Ammon's horn (tissue), 1 donor: ENCODE measurements around the gene CCDC51.

Experiments used
- DNase-seq: peaks from one replicate; pipeline ENCODE4 v3.0.0-alpha.2; 2016; ENCODE audit warnings: low spot score

Gene CCDC51

GRCh38 chr3:48419149-48419548 is 20.8 kb downstream of the CCDC51 start:
- no peak for DNase-seq

DNA sequence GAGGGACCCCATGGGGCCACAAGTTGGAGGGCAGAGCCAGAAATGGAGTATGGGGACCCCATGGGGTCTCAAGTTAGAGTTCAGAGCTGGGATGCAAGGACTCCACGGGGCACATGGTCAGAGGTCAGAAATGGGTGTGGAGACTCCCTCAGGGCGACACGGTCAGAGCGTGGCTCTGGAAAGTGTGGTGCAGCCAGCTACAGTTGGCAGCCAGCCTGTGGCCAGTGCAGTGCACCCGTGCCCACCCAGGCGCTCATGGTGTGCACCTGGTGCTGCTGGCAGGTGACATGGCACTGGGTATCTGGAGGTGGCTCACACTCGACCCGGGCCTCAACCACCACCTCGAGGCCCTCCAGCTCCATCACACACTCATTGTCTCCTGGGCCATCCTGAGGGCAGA is 21.3 kb downstream of the CCDC51 start:
- no peak for DNase-seq

DNA sequence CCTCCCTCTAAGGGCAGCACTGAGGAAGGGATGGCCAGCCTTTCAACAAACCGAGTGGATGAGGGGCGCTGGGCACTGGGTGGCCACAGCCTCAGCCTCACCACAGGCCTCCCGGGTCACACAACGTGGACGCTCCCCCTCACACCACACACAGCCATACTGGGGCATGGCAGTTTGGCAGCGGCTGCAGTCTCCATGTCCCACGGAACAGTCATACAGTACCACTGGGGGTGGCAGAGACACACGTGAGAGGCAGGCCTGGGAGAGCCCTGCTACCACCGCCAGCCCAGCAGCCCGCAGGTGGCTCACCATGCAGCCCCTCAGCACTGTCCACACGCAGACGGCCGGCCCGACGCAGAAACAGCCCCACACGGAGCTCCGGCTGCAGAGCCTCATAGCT is 21.8 kb downstream of the CCDC51 start:
- DNase-seq = no peak

- DNase-seq = no peak
Observed at GRCh38 chr3:48417529-48418108, 22.3 kb downstream of the CCDC51 start.

- DNase-seq = no peak
Observed at GRCh38 chr3:48416546-48416945, 23.4 kb downstream of the CCDC51 start.

DNA sequence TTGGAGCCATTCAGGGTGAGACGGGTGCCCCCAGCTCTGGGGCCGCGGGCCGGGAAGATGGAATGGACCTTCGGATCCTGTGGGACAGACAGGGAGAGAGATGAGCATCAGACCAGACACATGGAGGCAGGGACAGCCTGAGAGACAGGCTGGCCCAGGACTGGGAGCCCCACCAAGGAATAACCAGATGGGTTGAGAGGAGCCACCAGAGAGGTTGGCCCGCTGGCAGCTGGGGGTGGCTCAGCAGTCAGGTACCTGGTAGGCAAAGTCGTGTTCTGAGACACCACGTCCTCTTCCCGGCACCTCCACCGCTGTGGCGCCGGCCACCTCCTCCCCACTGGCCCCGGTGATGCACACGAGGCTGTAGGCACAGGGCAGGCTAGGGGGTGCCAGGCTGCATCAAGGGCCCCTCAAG is 23.8 kb downstream of the CCDC51 start:
- no peak for DNase-seq

- no peak for DNase-seq
Observed at GRCh38 chr3:48415251-48415953, 24.5 kb downstream of the CCDC51 start.

- DNase-seq = peak; percentile 56
Observed at GRCh38 chr3:48414376-48415250, 25.3 kb downstream of the CCDC51 start.

DNA sequence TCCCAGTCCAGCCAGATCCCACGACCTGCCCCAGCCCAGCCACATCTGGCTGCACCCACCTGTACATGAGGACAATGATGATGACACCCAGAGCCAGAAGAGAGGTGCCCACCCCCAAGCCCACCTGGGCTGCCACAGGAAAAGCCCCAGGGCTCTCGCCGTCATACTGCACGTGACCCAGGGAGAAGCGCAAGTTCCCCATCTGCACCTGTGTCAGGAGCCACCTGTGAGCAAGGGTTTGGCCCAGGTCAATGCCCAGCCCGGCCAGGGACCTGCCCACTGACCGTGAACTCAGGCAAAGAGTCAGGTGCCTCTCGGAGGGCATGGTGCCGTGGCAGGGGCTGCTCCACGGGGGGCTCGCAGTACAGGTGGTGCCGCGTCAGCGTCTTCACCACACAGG is 26.3 kb downstream of the CCDC51 start:
- no peak for DNase-seq

- DNase-seq = no peak
Observed at GRCh38 chr3:48413086-48413485, 26.8 kb downstream of the CCDC51 start.

DNA sequence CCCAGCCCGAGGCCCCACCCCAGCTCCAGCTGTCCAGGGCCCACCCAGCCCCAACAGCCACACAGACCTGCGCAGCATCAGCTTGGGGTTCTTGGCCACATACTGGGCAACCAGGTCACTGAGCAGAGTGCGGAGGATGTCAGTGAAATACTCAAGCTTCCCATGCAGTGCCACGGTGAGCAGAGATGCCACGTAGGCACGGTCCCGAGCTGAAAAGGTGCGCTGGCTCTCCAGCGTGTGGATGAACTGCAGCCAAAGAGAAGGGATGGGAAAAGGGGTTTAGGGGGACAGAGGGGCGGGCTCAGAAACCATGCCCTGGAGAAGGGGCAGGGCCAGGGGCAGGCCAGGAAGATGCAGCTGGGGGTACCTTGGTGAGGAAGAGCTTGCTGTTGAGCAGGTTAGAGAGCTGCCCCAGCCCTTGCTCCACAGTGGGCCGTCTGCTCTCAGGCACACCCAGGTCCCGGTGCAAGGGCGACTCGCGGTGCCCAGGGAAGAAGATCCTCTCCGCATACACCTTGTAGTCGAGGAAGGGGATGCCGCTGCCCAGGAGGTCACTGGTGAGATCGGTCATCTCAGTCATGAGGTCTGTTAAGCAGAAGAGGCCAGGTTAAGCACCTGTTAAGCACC is 27.4 kb downstream of the CCDC51 start:
- DNase-seq = no peak

DNA sequence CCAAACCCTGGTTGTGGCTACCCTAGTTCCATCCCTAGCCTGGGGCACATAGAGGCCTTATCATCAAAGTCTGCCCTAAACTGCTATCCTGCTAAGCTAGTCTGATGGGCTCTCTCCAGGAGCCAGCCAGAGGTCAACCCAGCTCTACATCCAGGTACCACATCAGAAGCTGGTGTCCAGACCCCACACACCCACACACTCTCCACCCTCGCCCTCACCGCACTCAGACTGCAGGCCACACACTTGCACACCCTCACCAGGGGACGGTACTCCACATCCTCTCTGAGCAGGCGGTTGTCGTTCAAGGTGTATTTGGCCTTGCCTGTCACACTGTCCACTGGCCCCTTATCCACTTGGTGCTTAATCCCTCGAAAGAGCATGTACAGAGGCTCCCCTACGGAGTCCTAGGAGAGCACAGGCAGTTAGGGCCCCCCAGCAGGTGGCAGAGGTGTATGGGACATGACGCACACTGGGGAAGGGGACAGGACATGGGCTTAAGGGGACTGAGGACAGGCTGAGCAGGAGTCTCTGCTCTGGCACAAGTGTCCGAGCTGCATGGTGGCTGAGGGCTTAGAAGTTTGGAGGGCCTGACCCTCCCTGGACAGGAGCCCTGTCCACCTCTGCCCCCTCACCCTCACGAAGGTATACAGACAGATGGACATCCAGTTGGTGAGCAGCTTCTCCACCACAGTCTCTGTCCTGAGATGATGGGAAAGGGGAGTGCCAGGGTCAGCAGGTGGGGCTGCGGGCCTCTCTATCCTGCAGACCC is 28.1 kb downstream of the CCDC51 start:
- DNase-seq = no peak

DNA sequence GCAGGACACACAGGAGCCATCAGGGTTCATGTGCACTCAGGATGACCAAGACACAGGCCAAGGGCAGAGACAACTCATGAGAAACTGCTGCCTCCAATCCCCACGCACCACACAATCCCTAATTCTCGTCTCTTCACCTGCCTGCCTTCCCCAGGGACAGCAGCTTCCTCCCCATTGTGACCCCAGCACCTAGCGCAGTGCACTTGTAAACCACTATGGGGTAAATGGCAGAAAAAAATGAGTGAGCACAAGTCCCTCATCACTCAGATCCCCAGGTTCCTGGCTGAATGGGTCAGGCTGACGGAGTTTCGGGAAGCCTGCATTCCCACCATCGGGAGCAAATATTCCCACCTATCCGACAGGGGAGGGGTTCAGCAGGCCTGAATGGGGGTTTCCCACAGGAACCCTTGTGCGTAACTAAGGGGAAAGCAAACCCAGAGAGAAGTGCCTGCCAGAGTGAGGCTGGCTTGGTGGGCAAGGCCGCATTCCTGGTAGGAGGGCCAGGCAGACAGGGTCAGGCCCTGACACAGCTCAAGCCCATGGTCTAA is 28.8 kb downstream of the CCDC51 start:
- DNase-seq = no peak

DNA sequence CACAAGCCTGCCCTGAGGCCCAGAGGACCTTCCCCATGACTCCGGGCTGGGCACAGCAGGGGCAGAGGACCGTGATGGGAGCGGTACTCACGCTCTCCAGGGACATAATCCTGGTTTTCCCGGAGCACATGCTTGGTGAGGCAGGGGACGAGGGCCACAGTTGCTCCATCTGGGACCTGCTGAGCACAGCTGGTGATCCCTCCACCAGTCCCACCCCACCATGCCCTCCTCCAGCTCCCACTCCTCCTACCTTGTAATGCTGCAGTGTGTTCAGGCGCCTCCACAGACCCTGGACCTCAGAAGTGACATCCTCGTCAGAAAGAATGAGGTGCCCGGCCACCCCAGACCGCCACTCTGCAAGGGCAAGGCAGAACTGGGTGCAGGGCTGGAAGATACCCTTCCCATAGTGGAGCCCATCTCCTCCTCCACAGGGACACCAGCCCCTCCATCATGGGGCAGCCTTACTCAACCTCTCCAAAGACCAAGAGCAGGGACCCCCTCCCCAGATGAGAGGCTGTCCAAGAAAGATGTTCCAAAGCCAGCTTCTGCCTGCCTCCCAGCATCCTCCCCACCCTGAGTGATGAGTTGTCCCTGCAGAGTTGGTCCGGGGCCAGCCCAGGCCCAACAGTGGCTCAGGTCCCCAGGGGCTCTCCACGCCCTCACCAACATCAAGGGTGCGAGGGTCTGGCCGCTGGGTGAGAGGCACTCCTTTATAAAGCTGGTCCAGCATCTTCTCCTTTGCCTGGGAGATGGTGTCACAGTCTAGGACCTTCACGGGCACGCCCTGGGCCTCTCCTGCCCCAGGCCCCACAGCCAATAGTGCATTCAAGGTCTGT is 29.5 kb downstream of the CCDC51 start:
- no peak for DNase-seq

DNA sequence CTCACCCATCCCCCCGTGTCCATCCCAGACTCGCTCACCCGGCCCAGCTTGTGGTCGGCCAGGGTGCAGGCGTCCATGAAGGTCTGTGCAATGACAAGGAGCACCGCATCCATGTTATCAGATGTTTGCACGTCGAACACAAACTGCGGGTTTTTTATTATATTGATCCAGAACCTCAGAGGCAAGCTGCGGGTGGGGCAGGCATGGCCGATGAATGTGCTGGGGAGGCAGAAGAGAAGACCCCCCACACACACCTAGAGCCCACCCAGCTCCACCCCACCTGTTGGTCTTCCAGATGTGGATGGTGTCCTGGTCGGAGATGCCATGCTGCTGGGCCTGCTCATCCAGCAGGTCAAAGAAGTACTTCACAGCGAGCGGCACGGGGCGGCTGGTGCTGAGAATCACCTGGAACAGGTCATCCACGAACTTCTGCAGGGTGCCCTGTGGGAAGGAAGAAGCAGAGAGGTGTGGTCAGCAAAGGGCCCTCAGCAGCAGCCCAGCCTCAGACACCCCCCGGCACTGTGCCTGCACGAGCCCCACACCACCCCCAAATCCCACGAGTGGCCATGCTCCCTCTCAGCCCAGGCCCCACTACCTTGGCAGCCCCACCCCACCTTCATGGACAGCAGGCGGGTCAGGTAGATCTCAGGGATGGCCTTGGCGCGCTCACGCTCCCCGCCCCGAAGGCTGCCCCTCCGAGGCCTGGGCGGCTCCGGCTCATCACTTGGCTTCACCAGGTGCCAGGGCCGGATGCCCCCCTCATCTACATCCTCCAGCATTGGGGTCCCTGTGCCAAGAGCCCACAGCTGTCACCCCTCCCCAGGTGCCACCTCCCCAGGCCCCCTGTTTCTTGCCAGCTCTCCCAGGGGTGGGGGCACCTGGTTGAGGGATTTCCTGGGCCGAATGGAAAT is 30.4 kb downstream of the CCDC51 start:
- DNase-seq = no peak

GRCh38 chr3:48408823-48409281 is 31.1 kb downstream of the CCDC51 start:
- DNase-seq = no peak

DNA sequence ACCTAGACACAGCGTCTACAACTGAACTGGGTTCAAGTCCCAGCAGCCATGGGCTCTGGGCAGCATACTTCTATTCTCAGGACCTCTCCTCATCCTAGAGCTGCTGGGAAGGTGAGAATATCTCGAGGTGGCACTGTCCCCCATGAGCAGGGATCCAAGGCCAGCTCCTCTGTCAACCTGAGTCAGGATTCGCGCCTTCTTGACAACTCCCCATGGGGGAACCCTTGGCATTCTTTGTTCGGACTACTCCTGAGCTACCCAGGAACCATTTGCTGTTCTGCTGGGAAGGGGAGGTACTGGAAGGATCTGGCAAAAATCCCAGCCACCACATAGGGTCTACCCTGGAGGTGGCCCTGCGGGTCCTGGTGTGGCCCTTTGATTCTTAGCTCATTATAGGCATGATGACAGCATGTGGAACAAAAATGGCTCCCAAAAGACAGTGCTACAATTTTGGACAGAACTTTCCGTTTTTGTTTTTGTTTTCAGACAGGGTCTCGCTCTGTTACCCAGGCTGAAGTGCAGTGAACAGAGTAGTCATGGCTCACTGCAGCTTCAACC is 32.3 kb downstream of the CCDC51 start:
- no peak for DNase-seq

DNA sequence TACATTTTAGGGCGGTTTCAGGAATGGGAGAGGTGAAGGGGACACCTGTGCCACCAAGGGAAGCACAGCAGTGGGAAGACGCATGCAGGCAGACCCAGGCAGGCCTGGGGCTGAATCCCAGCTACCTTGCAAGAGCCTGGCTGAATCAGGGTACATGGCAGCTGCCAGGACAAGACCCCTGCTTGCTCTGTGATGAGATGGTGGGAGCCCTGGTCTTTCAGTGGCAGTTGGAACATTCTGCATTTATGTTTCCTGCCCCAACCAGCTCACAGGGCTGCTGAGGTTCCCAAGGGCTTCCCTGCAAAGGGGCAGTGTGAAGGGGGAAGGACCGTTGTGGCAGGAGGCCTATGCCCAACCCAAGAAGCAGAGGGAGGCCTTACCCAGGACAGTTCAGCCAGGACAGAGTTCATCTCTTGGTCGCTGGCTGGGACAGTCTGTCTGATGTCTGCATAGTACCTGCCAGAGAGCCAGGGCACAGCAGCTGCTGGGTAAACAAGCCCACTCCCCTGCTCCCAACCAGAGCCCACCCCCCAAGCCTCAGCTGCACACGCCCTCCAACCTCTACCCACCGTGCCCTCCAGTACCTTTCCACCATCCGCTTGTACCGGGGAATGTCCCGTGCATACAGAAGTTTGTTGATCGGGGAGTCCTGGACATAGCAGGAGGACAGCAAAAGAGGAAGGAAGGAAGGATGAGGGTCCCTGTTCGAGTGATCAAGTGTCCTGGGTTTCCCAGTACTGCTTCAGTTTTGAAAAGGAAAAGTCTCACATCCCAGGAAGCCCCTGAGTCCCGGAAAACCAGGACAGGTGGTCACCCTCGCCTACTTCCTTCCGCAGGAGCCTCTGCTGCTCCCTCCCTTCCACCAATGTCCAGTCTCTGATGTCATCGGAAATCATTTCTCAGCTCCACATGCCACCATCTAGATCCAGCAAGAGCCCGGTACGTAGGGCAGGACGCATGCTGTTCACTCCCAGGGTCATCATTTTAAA is 33.2 kb downstream of the CCDC51 start:
- DNase-seq = no peak
